ENCODE results near the gene SNTN. TPM values are rescaled to one million over a fixed set of nuclear protein-coding genes. Genes with fewer than 3 reads are reported as not detected.

Gene SNTN
- total RNA-seq, 4 donors from 2014 or later, result not detected

DNA sequence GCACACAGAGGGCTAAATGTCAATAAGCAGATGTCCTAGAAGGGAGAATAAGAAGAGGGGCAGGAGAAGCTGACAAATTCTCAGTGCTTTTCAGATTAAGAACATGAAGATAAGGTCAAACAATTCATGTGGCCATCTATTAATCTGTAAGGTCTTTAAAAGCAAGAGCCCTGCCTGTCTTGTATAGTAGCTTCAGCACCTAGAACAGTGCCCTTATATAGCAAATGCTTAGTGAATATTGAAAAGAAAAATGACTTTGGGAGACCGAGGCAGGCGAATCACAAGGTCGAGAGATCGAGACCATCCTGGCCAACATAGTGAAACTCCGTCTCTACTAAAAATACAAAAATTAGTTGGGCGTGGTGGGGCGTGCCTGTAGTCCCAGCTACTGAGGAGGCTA, 18.1 kb downstream of the SNTN start:
- 91% methylated on average over 7 of the region's 7 CpGs for WGBS
- Histone ChIP-seq H3K36me3 (no peaks in the 10 kb centered on the region), H3K4me3 (no peak overlapping the region), H3K9me3 (no peaks in the 10 kb centered on the region), H3K27ac (replicated peaks in 1 of 4) (no peak overlapping the region), H3K4me1 (peaks cover 0 to 5% (median 0%) of the 10 kb centered on the region in 4 donors), H3K27me3 (no peaks in the 10 kb centered on the region)
- DNase-seq (ENCODE audit: extremely low spot score), result no peak
- intact Hi-C loops (cut with DNase I), result no loop called here
- TF ChIP-seq EP300 (IDR thresholded peaks at IDR 0.05) (no peak), POLR2AphosphoS5 (IDR thresholded peaks at IDR 0.05) (no peak), POLR2A (IDR thresholded peaks at IDR 0.05; ENCODE audit: low read depth) (no peak)
- TF ChIP-seq, protein P1, sequence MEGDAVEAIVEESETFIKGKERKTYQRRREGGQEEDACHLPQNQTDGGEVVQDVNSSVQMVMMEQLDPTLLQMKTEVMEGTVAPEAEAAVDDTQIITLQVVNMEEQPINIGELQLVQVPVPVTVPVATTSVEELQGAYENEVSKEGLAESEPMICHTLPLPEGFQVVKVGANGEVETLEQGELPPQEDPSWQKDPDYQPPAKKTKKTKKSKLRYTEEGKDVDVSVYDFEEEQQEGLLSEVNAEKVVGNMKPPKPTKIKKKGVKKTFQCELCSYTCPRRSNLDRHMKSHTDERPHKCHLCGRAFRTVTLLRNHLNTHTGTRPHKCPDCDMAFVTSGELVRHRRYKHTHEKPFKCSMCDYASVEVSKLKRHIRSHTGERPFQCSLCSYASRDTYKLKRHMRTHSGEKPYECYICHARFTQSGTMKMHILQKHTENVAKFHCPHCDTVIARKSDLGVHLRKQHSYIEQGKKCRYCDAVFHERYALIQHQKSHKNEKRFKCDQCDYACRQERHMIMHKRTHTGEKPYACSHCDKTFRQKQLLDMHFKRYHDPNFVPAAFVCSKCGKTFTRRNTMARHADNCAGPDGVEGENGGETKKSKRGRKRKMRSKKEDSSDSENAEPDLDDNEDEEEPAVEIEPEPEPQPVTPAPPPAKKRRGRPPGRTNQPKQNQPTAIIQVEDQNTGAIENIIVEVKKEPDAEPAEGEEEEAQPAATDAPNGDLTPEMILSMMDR (IDR thresholded peaks at IDR 0.05), result no peak

DNA sequence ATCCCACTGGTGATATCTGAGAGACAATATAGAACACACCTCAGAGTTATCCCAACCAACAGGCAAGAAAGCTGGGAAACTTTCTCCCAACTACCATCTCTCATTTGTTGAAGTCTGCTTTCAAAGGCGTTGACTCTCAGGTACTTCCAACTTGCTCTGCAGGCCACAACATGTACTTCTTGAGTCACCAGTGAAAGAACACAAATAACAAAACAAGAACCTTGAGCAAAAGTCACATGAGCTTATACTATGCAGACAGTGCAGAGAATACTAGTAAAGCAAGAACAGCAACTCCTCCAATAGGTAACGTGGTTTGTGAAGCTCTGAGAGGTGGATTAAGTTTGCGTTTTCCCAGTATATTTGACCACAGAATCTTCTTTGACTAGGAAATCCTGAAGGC, 20.6 kb downstream of the SNTN start:
- no peaks in the 10 kb centered on the region for H3K36me3 ChIP-seq
- H3K27ac ChIP-seq (replicated peaks in 1 of 4), result no peak overlapping the region
- no peak for TF ChIP-seq POLR2AphosphoS5 (IDR thresholded peaks at IDR 0.05)
- TF ChIP-seq, protein P1 (IDR thresholded peaks at IDR 0.05), result no peak
- no peak for TF ChIP-seq EP300 (IDR thresholded peaks at IDR 0.05)
- TF ChIP-seq POLR2A (IDR thresholded peaks at IDR 0.05; ENCODE audit: low read depth), result no peak
- DNase-seq (ENCODE audit: extremely low spot score), result no peak
- no peaks in the 10 kb centered on the region for H3K27me3 ChIP-seq
- peaks cover 0 to 5% (median 0%) of the 10 kb centered on the region in 4 donors for H3K4me1 ChIP-seq
- WGBS, result 85% methylated on average over 3 of the region's 3 CpGs
- no peak overlapping the region for H3K4me3 ChIP-seq
- intact Hi-C loops (cut with DNase I), result no loop called here
- no peaks in the 10 kb centered on the region for H3K9me3 ChIP-seq

DNA sequence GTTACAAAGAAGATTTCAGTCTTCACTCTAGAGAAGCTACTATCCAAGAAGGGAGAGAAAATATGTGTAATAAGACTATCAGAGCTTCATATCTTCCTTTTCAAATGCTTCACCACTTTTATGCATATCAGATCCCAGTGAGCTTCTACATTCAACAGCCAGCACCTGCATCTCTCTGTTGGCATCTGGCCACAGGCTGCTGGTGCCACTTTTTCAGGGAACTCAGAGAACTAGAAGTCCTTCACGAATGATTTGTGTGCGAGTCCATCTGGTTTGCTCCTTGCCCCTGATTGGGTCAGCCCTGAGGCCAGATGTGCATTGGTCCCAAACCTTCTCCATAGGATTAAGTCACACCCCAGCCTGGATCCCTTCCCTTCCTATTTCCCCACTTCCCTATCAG, 22.1 kb downstream of the SNTN start:
- Histone ChIP-seq H3K27me3 (no peaks in the 10 kb centered on the region), H3K9me3 (no peaks in the 10 kb centered on the region), H3K36me3 (no peaks in the 10 kb centered on the region), H3K4me1 (peaks cover 0 to 5% (median 0%) of the 10 kb centered on the region in 4 donors), H3K27ac (replicated peaks in 1 of 4) (no peak overlapping the region), H3K4me3 (no peak overlapping the region)
- DNase-seq (ENCODE audit: extremely low spot score), result no peak
- intact Hi-C loops (cut with DNase I), result no loop called here
- 58% methylated on average over 2 of the region's 2 CpGs for WGBS
- TF ChIP-seq, protein P1 (IDR thresholded peaks at IDR 0.05), result no peak
- TF ChIP-seq POLR2A (IDR thresholded peaks at IDR 0.05; ENCODE audit: low read depth) (no peak), EP300 (IDR thresholded peaks at IDR 0.05) (no peak), POLR2AphosphoS5 (IDR thresholded peaks at IDR 0.05) (no peak)

DNA sequence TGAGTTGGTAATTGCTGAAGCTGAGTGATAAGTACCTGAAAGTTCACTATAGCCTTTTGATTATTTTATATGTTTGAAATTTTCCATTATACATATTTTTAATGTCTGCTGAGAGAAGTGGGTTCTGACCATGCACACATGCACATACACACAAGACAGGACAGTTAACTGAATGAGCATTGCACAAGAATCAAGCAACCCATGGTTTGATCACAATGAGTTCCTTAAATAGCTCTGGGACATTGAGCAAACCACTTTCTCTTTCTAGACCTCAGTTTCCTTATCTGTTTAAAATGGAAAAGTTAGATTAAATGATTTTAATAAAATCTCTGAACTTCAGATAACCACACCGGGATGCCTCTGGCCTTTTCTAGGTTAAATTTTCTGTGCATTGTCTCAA, 26.7 kb downstream of the SNTN start:
- Histone ChIP-seq H3K4me1 (no peaks in the 10 kb centered on the region), H3K36me3 (no peaks in the 10 kb centered on the region), H3K27me3 (no peaks in the 10 kb centered on the region), H3K4me3 (no peak overlapping the region), H3K27ac (replicated peaks in 1 of 4) (no peak overlapping the region), H3K9me3 (no peaks in the 10 kb centered on the region)
- TF ChIP-seq, protein P1 (IDR thresholded peaks at IDR 0.05), result no peak
- TF ChIP-seq EP300 (IDR thresholded peaks at IDR 0.05) (no peak), POLR2A (IDR thresholded peaks at IDR 0.05; ENCODE audit: low read depth) (no peak), POLR2AphosphoS5 (IDR thresholded peaks at IDR 0.05) (no peak)
- no peak for DNase-seq (ENCODE audit: extremely low spot score)
- WGBS, result 86% methylated on average over 1 of the region's 1 CpG
- intact Hi-C loops (cut with DNase I), result no loop called here

DNA sequence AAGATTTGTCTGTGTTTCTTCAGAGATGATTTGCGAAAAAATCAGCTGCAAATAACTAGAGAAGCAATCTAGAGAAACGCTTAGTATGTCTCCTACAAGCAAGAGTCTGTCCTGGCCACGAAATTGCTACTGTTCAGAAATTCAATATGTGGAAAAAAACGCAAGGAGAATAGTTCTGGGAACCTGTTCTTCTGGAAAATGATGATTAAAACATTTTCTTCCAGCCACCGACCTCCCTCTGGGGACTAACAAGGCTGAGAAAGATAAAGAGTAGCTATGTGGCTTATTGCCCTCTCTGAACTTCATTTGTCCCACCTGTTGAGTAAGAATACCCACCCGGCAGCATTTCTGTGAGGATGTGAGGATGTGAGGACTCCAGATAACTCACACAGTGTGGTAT, 31.6 kb downstream of the SNTN start:
- 68% methylated on average over 6 of the region's 6 CpGs for WGBS
- Histone ChIP-seq H3K4me1 (no peaks in the 10 kb centered on the region), H3K27me3 (no peaks in the 10 kb centered on the region), H3K4me3 (no peak overlapping the region), H3K27ac (replicated peaks in 1 of 4) (no peak overlapping the region), H3K9me3 (no peaks in the 10 kb centered on the region), H3K36me3 (no peaks in the 10 kb centered on the region)
- no peak for DNase-seq (ENCODE audit: extremely low spot score)
- intact Hi-C loops (cut with DNase I), result no loop called here
- TF ChIP-seq POLR2AphosphoS5 (IDR thresholded peaks at IDR 0.05) (no peak), EP300 (IDR thresholded peaks at IDR 0.05) (no peak), POLR2A (IDR thresholded peaks at IDR 0.05; ENCODE audit: low read depth) (no peak)
- TF ChIP-seq, protein P1 (IDR thresholded peaks at IDR 0.05), result no peak

Data from esophagus muscularis mucosa (tissue), 4 donors.